ENCODE data around the gene SOX18. TPM values are rescaled to one million over a fixed set of nuclear protein-coding genes. Genes with fewer than 3 reads are reported as not detected.

The SOX18 gene
- total and polyA plus RNA-seq, 2 of the 13 experiments (the other 11 are each of a cell fraction or from before 2014, with no cell fraction given), result 1.6 to 1.9 TPM

DNA sequence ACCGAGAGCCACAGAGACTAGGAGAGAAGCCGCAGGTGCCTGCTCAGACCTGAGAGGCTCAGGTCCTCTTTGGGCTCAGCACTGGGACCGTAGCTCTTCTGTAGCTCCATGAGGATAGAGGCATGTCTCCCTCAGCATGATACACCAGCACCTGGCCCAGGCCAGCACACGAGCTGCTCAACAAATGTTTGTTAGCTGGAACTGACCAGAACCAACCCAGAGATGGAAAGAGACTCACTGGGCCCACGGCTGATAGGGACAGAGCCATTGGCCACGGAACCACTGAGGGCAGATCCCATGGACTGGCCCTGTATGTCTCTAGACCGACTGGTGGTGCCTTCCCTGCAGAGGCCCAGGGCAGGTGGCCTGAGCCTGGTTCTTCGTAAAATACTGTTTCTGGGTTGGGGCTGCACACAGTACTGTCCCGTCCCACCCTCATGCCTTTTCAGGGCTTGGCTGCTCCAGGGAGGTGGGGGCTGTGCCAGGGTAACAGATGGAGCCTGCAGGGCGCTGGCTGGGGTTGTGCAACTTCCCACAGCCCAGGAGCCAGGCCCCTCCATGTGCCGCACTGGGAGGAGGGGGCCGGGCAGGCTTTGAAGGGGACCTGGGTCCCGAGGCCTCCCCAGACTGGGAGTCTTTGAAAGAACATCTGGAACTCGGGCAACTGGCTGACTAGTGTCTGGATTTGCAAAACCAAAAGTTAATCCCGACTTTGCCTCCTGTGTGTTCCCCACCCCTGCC is 8.2 kb downstream of the SOX18 start:
- Histone ChIP-seq H3K4me2 (ENCODE audit: low read depth, low read length) (peak overlapping the region; percentile 94), H3K4me3 (replicated peaks in 1 of 3; ENCODE audit: insufficient read depth in 1 of 3, low read depth in 2 of 3, low read length in 3 of 3) (peak overlapping the region; percentile 70 to 89 (median 89)), H3K4me1 (ENCODE audit: insufficient read depth, low read length) (peaks cover 77% of the 10 kb centered on the region), H3K27ac (ENCODE audit: extremely low read length, insufficient read depth, low read length) (peak overlapping the region; percentile 45), H4K20me1 (ENCODE audit: insufficient read depth, low read length) (no peaks in the 10 kb centered on the region), H3K9ac (ENCODE audit: insufficient read depth, low read depth, low read length) (peak overlapping the region; percentile 86), H3K79me2 (ENCODE audit: insufficient read depth, low read length) (peaks cover 16% of the 10 kb centered on the region), H3K27me3 (ENCODE audit: control insufficient read depth in 1 of 2, insufficient read depth in 2 of 2, low read length in 2 of 2) (no peaks in the 10 kb centered on the region), H2AFZ (ENCODE audit: low read length) (no peak overlapping the region), H3K36me3 (replicated peaks in 1 of 2; ENCODE audit: control insufficient read depth in 1 of 2, insufficient read depth in 2 of 2, low read length in 2 of 2) (no peaks in the 10 kb centered on the region), H3K9me3 (ENCODE audit: low read length) (no peaks in the 10 kb centered on the region)
- ChIA-PET POLR2A (interaction anchor here (3.6 to 10.1 kb wide), 4 partner anchors 12 to 61 kb away, joined by 32 to 252 read pairs (median 40); partner anchors contain the start of genes PRPF6, SAMD10, SOX18 and TCEA2), CTCF (ENCODE audit: low intra/inter-chr PET ratio, low total read pairs) (no interaction called here)
- intact Hi-C loops (cut with micrococcal nuclease; ENCODE audit: unreplicated experiment), result no loop called here
- no TSS peak for BruUV-seq (replicated peaks)
- WGBS (ENCODE audit: low lambda C conversion rate), result 8% methylated on average over 12 of the region's 15 CpGs
- in situ Hi-C loops (cut with HindIII; ENCODE audit: extremely low pct_ligation_motif_present, low pct_unique_long_range_greater_than_20kb), result no loop called here
- FAIRE-seq (peak; percentile 79), DNase-seq (ENCODE audit: low spot score) (peak; percentile 67), ATAC-seq (peak; percentile 35)
- TF ChIP-seq FOSL2 (CRISPR knock-in tag; IDR thresholded peaks at IDR 0.05) (peak; percentile 61), SMYD3 (CRISPR knock-in tag; IDR thresholded peaks at IDR 0.05) (peak; percentile 41; the same call in 1 of the 2 replicates), RAD21 (CRISPR knock-in tag; IDR thresholded peaks at IDR 0.05) (peak; percentile 37; the same call in 1 of the 2 replicates), NFE2L1 (CRISPR knock-in tag; IDR thresholded peaks at IDR 0.05; ENCODE audit: borderline replicate concordance) (no peak), SSRP1 (CRISPR knock-in tag; IDR thresholded peaks at IDR 0.05) (no peak; the same call in none of the 2 replicates), ZFY (CRISPR knock-in tag; IDR thresholded peaks at IDR 0.05) (peak; percentile 69), NKX3-1 (CRISPR knock-in tag; IDR thresholded peaks at IDR 0.05) (0 out of 2 replicates have a peak, but pooled peaks have one; percentile 13), AHR (CRISPR knock-in tag; IDR thresholded peaks at IDR 0.05) (0 out of 2 replicates have a peak, but pooled peaks have one; percentile 17), ZNF143 (CRISPR knock-in tag; IDR thresholded peaks at IDR 0.05) (no peak), HNRNPL (IDR thresholded peaks at IDR 0.05; ENCODE audit: low read depth, low read length) (peak; percentile 83), ZNF225 (CRISPR knock-in tag; IDR thresholded peaks at IDR 0.05) (peak; percentile 67; the same call in 1 of the 2 replicates), ZNF446 (CRISPR knock-in tag; IDR thresholded peaks at IDR 0.05) (no peak; the same call in 1 of the 2 replicates), ZSCAN21 (CRISPR knock-in tag; IDR thresholded peaks at IDR 0.05; ENCODE audit: borderline replicate concordance) (0 out of 2 replicates have a peak, but pooled peaks have one; percentile 13), BCL6 (CRISPR knock-in tag; IDR thresholded peaks at IDR 0.05) (0 out of 2 replicates have a peak, but pooled peaks have one; percentile 34), HOXA7 (CRISPR knock-in tag; IDR thresholded peaks at IDR 0.05) (no peak), ZNF337 (CRISPR knock-in tag; IDR thresholded peaks at IDR 0.05; ENCODE audit: borderline replicate concordance, low read depth) (no peak; the same call in 1 of the 2 replicates), ZSCAN25 (CRISPR knock-in tag; IDR thresholded peaks at IDR 0.05) (peak; percentile 35; the same call in 1 of the 2 replicates), TEAD3 (CRISPR knock-in tag; optimal IDR thresholded peaks at IDR 0.05; ENCODE audit: borderline replicate concordance) (peak; percentile 58), ZNF816 (CRISPR knock-in tag; IDR thresholded peaks at IDR 0.05; ENCODE audit: borderline replicate concordance) (no peak), TOE1 (CRISPR knock-in tag; IDR thresholded peaks at IDR 0.05) (peak; percentile 69; the same call in 1 of the 2 replicates), ZFP1 (CRISPR knock-in tag; IDR thresholded peaks at IDR 0.05) (no peak)
- TF ChIP-seq, protein P1, sequence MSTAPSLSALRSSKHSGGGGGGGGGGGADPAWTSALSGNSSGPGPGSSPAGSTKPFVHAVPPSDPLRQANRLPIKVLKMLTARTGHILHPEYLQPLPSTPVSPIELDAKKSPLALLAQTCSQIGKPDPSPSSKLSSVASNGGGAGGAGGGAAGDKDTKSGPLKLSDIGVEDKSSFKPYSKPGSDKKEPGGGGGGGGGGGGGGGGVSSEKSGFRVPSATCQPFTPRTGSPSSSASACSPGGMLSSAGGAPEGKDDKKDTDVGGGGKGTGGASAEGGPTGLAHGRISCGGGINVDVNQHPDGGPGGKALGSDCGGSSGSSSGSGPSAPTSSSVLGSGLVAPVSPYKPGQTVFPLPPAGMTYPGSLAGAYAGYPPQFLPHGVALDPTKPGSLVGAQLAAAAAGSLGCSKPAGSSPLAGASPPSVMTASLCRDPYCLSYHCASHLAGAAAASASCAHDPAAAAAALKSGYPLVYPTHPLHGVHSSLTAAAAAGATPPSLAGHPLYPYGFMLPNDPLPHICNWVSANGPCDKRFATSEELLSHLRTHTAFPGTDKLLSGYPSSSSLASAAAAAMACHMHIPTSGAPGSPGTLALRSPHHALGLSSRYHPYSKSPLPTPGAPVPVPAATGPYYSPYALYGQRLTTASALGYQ (CRISPR knock-in tag; IDR thresholded peaks at IDR 0.05), result 0 out of 2 replicates have a peak, but pooled peaks have one; percentile 31
- TF ChIP-seq, protein P2, sequence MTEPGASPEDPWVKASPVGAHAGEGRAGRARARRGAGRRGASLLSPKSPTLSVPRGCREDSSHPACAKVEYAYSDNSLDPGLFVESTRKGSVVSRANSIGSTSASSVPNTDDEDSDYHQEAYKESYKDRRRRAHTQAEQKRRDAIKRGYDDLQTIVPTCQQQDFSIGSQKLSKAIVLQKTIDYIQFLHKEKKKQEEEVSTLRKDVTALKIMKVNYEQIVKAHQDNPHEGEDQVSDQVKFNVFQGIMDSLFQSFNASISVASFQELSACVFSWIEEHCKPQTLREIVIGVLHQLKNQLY (CRISPR knock-in tag; IDR thresholded peaks at IDR 0.05), result 0 out of 2 replicates have a peak, but pooled peaks have one; percentile 14
- TF ChIP-seq, protein P3, sequence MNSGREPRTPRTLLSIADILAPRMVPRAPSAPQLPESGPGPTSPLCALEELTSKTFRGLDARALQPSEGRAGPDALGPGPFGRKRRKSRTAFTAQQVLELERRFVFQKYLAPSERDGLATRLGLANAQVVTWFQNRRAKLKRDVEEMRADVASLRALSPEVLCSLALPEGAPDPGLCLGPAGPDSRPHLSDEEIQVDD (CRISPR knock-in tag; IDR thresholded peaks at IDR 0.05; ENCODE audit: borderline replicate concordance), result peak; percentile 15; the same call in 1 of the 2 replicates

All from HepG2 (cell line).